MCF 10A (cell line): ENCODE data around the gene CLDN9. TPM values are rescaled to one million over a fixed set of nuclear protein-coding genes. Genes with fewer than 3 reads are reported as not detected.

ENCODE experiments used
- BruUV-seq: library from RNA; stranded (reverse); fragments of 400-500 nt; replicated peaks from 2 replicates; lab custom pipeline; 2021; lab: Mats Ljungman, UMichigan
- CTCF ChIA-PET: fragments of 300-600 bp; sonication (Branson Sonifier 250); formaldehyde crosslinking; extraction: SDS; loops from one replicate; lab custom pipeline; 2021; ENCODE audit warnings: antibody characterized with exemption, inconsistent platforms; lab: Yijun Ruan, JAX
- POLR2A ChIA-PET: fragments of 300-600, 350-650 bp; sonication (Branson Sonifier 250); formaldehyde crosslinking; extraction: SDS; loops from one replicate; lab custom pipeline; 2020; ENCODE audit warnings: antibody characterized with exemption, inconsistent platforms; lab: Yijun Ruan, JAX
- DNase-seq: peaks from one replicate; pipeline ENCODE4 v3.0.0-alpha.2; 2018; ENCODE audit not compliant: unreplicated experiment
- H3K27ac Mint-ChIP-seq: one replicate; pipeline ENCODE4 v1.8.0; 2022; ENCODE audit warnings: mild to moderate bottlenecking, low read depth, mixed read lengths; ENCODE audit not compliant: unreplicated experiment
- H3K27me3 Mint-ChIP-seq: one replicate; pipeline ENCODE4 v1.8.0; 2022; ENCODE audit warnings: mixed read lengths; ENCODE audit not compliant: insufficient read depth, unreplicated experiment
- H3K36me3 Mint-ChIP-seq: one replicate; pipeline ENCODE4 v1.8.0; 2022; ENCODE audit warnings: mild to moderate bottlenecking, moderate library complexity, mixed read lengths; ENCODE audit not compliant: insufficient read depth, unreplicated experiment
- H3K4me1 Mint-ChIP-seq: one replicate; pipeline ENCODE4 v1.8.0; 2022; ENCODE audit warnings: mixed read lengths; ENCODE audit not compliant: insufficient read depth, unreplicated experiment
- H3K4me3 Mint-ChIP-seq: one replicate; pipeline ENCODE4 v1.8.0; 2022; ENCODE audit warnings: mild to moderate bottlenecking, moderate library complexity, mixed read lengths; ENCODE audit not compliant: unreplicated experiment
- H3K9me3 Mint-ChIP-seq: one replicate; pipeline ENCODE4 v1.8.0; 2022; ENCODE audit warnings: mixed read lengths; ENCODE audit not compliant: unreplicated experiment
- intact Hi-C: fragments of 100-400 bp; cut with micrococcal nuclease; formaldehyde crosslinking; loops from 2 replicates; pipeline ENCODE4 v1.14.1; 2022
- total RNA-seq: library from RNA; stranded (reverse); gene quantifications from 2 replicates; pipeline ENCODE4 v1.2.3, GENCODE V29; 2022
- TF ChIP-seq, protein P1 (sequence below): fragments of 200-600 bp; IDR thresholded peaks from one replicate; pipeline ENCODE4 v1.8.0; 2022; ENCODE audit warnings: antibody characterized with exemption, mild to moderate bottlenecking; ENCODE audit not compliant: unreplicated experiment

Gene CLDN9
- total RNA-seq, 1 experiment from 2014 or later: 0.44 TPM

DNA sequence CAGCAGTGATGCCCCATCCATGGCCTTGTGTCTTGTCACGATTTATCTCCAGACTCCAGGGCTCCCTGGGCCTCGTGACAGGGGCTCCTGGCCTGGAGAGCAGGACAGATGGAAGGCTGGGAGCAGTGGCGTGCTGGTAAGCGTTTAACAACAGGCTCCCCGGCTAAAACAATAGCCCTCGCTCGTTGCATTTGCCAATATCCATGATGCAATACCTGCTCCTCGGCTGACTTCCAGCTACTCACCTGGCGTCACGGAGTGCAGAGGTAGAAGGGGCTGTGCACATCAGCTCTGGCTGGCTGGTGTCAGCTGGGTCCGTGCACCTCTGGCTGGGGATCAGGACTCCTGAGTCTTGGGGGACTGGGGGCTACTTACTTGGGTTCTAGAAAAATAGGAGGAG lies 25.5 kb downstream of the CLDN9 start:
- H3K27ac Mint-ChIP-seq: no peak overlapping the region
- ChIA-PET CTCF (interaction anchor here (0.6 to 4.4 kb wide), 5 partner anchors 10 to 91 kb away, joined by 3 to 23 read pairs (median 5); no protein-coding TSS in a partner anchor), POLR2A (interaction anchor here (1.2 to 2.6 kb wide), 4 partner anchors 10 to 68 kb away, joined by 3 to 15 read pairs (median 4); partner anchors contain the start of gene TNFRSF12A)
- intact Hi-C loops: no loop called here
- H3K4me3 Mint-ChIP-seq: no peak overlapping the region
- peak; percentile 87 for DNase-seq
- no TSS peak for BruUV-seq
- peaks cover 52% of the 10 kb centered on the region for H3K27me3 Mint-ChIP-seq
- TF ChIP-seq, protein P1, sequence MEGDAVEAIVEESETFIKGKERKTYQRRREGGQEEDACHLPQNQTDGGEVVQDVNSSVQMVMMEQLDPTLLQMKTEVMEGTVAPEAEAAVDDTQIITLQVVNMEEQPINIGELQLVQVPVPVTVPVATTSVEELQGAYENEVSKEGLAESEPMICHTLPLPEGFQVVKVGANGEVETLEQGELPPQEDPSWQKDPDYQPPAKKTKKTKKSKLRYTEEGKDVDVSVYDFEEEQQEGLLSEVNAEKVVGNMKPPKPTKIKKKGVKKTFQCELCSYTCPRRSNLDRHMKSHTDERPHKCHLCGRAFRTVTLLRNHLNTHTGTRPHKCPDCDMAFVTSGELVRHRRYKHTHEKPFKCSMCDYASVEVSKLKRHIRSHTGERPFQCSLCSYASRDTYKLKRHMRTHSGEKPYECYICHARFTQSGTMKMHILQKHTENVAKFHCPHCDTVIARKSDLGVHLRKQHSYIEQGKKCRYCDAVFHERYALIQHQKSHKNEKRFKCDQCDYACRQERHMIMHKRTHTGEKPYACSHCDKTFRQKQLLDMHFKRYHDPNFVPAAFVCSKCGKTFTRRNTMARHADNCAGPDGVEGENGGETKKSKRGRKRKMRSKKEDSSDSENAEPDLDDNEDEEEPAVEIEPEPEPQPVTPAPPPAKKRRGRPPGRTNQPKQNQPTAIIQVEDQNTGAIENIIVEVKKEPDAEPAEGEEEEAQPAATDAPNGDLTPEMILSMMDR: no peak
- no peaks in the 10 kb centered on the region for H3K4me1 Mint-ChIP-seq
- no peaks in the 10 kb centered on the region for H3K9me3 Mint-ChIP-seq
- H3K36me3 Mint-ChIP-seq: no peaks in the 10 kb centered on the region

DNA sequence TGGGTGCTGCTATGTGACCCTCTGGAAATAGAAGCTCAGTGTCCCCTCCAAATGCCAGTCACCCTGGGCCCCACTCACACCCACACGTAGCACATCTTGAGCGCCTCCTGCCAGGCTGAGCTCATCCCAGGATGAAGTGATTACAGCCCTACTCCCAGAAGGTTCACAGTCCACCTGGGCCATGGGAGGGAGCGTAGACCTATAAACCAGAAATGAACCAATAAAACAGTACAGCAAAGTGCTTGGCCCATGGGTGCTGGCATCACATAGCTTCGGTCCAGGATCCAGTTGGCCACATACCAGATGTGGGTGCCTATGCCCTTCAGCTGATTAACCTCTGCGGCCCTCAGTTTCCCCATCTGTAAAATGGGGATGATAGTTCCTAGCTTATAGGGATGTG lies 26.2 kb downstream of the CLDN9 start:
- H3K27me3 Mint-ChIP-seq: peaks cover 52% of the 10 kb centered on the region

DNA sequence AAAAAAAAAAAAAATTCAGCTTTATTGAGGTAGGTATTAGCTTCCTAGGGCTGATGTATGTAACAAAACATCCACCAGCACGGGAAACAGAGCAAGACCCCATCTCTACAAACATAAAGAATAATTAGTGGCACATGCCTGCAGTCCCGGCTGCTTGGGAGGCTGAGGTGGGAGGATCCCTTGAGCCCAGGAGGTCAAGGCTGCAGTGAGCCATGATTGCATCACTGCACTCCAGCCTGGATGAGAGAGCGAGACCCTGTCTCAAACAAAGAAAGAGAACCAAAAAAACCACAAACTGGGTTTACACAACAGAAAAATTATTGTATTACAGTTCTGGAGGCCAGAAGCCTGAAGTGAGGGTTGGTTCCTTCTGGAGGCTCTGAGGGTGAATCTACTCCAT lies 29.7 kb downstream of the CLDN9 start:
- Mint-ChIP-seq H3K9me3 (no peaks in the 10 kb centered on the region), H3K27ac (no peak overlapping the region), H3K4me1 (no peaks in the 10 kb centered on the region), H3K36me3 (no peaks in the 10 kb centered on the region), H3K4me3 (no peak overlapping the region), H3K27me3 (peaks cover 39% of the 10 kb centered on the region)
- TF ChIP-seq, protein P1: no peak
- no peak for DNase-seq
- intact Hi-C loops: no loop called here
- ChIA-PET POLR2A (interaction anchor here (1.1 kb wide), 1 partner anchor 19 kb away, joined by 3 read pairs; the partner anchor contains the start of genes HCFC1R1 and THOC6), CTCF (interaction anchor here (0.6 to 3.8 kb wide), 6 partner anchors 10 to 52 kb away, joined by 3 to 36 read pairs (median 5); no protein-coding TSS in a partner anchor)
- no TSS peak for BruUV-seq

More for the DNA sequence above, 26.2 kb downstream of the CLDN9 start:
- TF ChIP-seq, protein P1: no peak
- Mint-ChIP-seq H3K27ac (no peak overlapping the region), H3K4me3 (no peak overlapping the region), H3K36me3 (no peaks in the 10 kb centered on the region), H3K9me3 (no peaks in the 10 kb centered on the region), H3K4me1 (no peaks in the 10 kb centered on the region)
- ChIA-PET CTCF (interaction anchor here (0.6 to 4.4 kb wide), 3 partner anchors 11 to 90 kb away, joined by 3 to 23 read pairs (median 5); no protein-coding TSS in a partner anchor), POLR2A (interaction anchor here (0.6 to 2.6 kb wide), 5 partner anchors 9 to 96 kb away, joined by 3 to 15 read pairs (median 3); partner anchors contain the start of genes TNFRSF12A and ZNF213)
- BruUV-seq: no TSS peak
- no peak for DNase-seq
- intact Hi-C loops: no loop called here

DNA sequence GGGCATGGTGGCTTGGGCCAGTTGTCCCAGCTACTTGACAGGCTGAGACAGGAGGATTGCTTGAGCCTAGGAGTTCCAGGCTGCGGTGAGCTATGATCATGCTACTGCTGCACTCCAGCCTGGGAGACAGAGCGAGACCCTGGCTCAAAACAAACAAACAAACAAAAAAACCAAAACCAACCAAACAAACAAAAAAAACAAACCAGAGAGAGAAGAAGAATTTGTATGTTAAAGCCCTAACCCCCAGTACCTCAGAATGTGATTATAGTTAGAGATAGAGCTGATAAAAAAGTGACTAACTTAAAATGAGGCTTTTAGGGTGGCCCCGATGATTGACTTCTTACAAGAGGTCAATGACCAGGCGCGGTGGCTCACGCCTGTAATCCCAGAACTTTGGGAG lies 32.0 kb downstream of the CLDN9 start:
- Mint-ChIP-seq H3K4me3 (peak overlapping the region; percentile 3), H3K36me3 (no peaks in the 10 kb centered on the region), H3K27me3 (peaks cover 38% of the 10 kb centered on the region), H3K9me3 (no peaks in the 10 kb centered on the region), H3K4me1 (no peaks in the 10 kb centered on the region), H3K27ac (no peak overlapping the region)
- ChIA-PET CTCF (interaction anchor here (0.7 kb wide), 1 partner anchor 1512 kb away, joined by 6 read pairs; the partner anchor contains the start of gene C16orf96), POLR2A (no interaction called here)
- no peak for DNase-seq
- TF ChIP-seq, protein P1: no peak
- intact Hi-C loops: no loop called here
- no TSS peak for BruUV-seq
